CD8-positive, alpha-beta memory T cell (primary cell): Measurements from ENCODE around the gene SLC30A5. TPM values are rescaled to one million over a fixed set of nuclear protein-coding genes. Genes with fewer than 3 reads are reported as not detected.
A peak's percentile ranks its signal among the peaks of the same experiment; 100 is the strongest.
"Not testable (repeated sequence)": the region's sequence is repeated elsewhere in the genome, so short reads cannot be mapped to it uniquely, and the experiment has no call there.

Experiments used
- CTCF ChIA-PET: fragments of 350-600 bp; sonication (Branson Sonifier 250); formaldehyde crosslinking; loops from one replicate; lab custom pipeline; 2021; ENCODE audit warnings: antibody characterized with exemption; lab: Charles Lee
- POLR2A ChIA-PET: fragments of 350-600 bp; sonication (Branson Sonifier 250); formaldehyde crosslinking; loops from one replicate; lab custom pipeline; 2021; ENCODE audit warnings: antibody characterized with exemption; lab: Charles Lee
- DNase-seq, 5 donors: peaks; one replicate each; pipeline versions ENCODE4 v3.0.0 to v3.0.0-alpha.2; 2020 to 2022; ENCODE audit warnings: mixed read lengths in 1 of 5
- H3K27ac ChIP-seq: one replicate; pipeline ENCODE4 v1.7.0; 2013; ENCODE audit warnings: low read depth, mild to moderate bottlenecking, low read length, moderate library complexity
- H3K27me3 ChIP-seq: 2 replicates; pipeline ENCODE4 v1.7.0; 2013; ENCODE audit warnings: low read length, mild to moderate bottlenecking; ENCODE audit not compliant: insufficient read depth, poor library complexity, severe bottlenecking
- H3K36me3 ChIP-seq: 2 replicates; pipeline ENCODE4 v1.7.0; 2013; ENCODE audit warnings: mild to moderate bottlenecking, low read length, moderate library complexity; ENCODE audit not compliant: insufficient read depth
- H3K4me1 ChIP-seq: 2 replicates; pipeline ENCODE4 v1.7.0; 2013; ENCODE audit warnings: mild to moderate bottlenecking, low read length, moderate library complexity; ENCODE audit not compliant: insufficient read depth
- H3K4me3 ChIP-seq: 2 replicates; pipeline ENCODE4 v1.7.0; 2013; ENCODE audit warnings: mild to moderate bottlenecking, low read length
- H3K9me3 ChIP-seq: 2 replicates; pipeline ENCODE4 v1.7.0; 2013; ENCODE audit warnings: mild to moderate bottlenecking, low read length
- H3K27ac Mint-ChIP-seq, 8 donors: one replicate each; pipeline ENCODE4 v1.8.0; 2020 to 2021; ENCODE audit warnings: mixed read lengths in 8 of 8, mild to moderate bottlenecking in 6 of 8, inconsistent platforms in 3 of 8, moderate library complexity in 3 of 8
- H3K27me3 Mint-ChIP-seq, 2 donors: one replicate each; pipeline ENCODE4 v1.8.0; 2020 to 2021; ENCODE audit warnings: mixed read lengths in 2 of 2, mild to moderate bottlenecking in 1 of 2, moderate library complexity in 1 of 2
- H3K36me3 Mint-ChIP-seq, 3 donors: one replicate each; pipeline ENCODE4 v1.8.0; 2020 to 2021; ENCODE audit warnings: mixed read lengths in 3 of 3, inconsistent platforms in 1 of 3, mild to moderate bottlenecking in 1 of 3
- H3K4me1 Mint-ChIP-seq, 3 donors: one replicate each; pipeline ENCODE4 v1.8.0; 2020 to 2021; ENCODE audit warnings: mixed read lengths in 3 of 3, inconsistent platforms in 1 of 3, mild to moderate bottlenecking in 1 of 3
- H3K4me3 Mint-ChIP-seq, 7 donors: one replicate each; pipeline ENCODE4 v1.8.0; 2020 to 2021; ENCODE audit warnings: mixed read lengths in 7 of 7, mild to moderate bottlenecking in 6 of 7, moderate library complexity in 4 of 7, inconsistent platforms in 2 of 7
- H3K9me3 Mint-ChIP-seq, 5 donors: one replicate each; pipeline ENCODE4 v1.8.0; 2020 to 2022; ENCODE audit warnings: mixed read lengths in 5 of 5, mild to moderate bottlenecking in 3 of 5, moderate library complexity in 2 of 5, inconsistent platforms in 1 of 5
- polyA plus RNA-seq: library from polyadenylated mRNA; unstranded; fragments of 300-500 nt; fragmentation: Illumina TruSeq; gene quantifications from one replicate; pipeline ENCODE4 v1.2.3, GENCODE V29; 2021
- total RNA-seq, 2 experiments: library from RNA; stranded (reverse); gene quantifications; one replicate each; pipeline ENCODE4 v1.2.3, GENCODE V29; 2021

SLC30A5 gene
- total and polyA plus RNA-seq, 3 experiments from 2014 or later, result 32.4 to 68.0 (median 67.0) TPM

DNA sequence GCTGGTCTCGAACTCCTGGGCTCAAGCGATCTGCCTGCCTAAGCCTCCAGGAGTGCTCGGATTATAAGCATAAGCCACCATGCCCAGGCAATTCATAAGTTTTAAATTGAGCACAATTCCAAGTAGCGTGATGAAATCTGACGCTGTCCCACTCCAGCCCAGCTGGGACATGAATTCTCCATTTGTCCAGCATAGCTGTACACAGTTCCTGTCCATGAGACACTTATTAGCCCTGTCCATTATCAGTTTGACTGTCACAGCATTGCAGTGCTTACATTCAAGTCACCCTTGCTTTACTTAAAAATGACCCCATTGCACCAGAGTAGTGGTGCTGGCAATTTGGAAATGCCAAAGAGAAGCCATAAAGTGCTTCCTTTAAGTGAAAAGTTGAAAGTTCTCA is 7.6 kb upstream of the SLC30A5 start:
- POLR2A ChIA-PET, result no interaction called here
- DNase-seq, result no peak
- Histone ChIP-seq H3K27me3 (no peaks in the 10 kb centered on the region), H3K36me3 (no peaks in the 10 kb centered on the region), H3K4me3 (no peak overlapping the region), H3K27ac (no peak overlapping the region), H3K9me3 (no peaks in the 10 kb centered on the region), H3K4me1 (no peaks in the 10 kb centered on the region)
- Mint-ChIP-seq H3K4me3 (no peak overlapping the region), H3K27ac (no peak overlapping the region), H3K4me1 (peaks cover 0 to 2% (median 0%) of the 10 kb centered on the region in 3 donors), H3K27me3 (no peaks in the 10 kb centered on the region), H3K36me3 (no peaks in the 10 kb centered on the region), H3K9me3 (no peaks in the 10 kb centered on the region)
- CTCF ChIA-PET, result no interaction called here

GRCh38 chr5:69088006-69088405 is 5.8 kb upstream of the SLC30A5 start:
- H3K4me3 ChIP-seq, CTCF ChIA-PET, H3K27me3 ChIP-seq, DNase-seq, H3K4me1 Mint-ChIP-seq, H3K4me3 Mint-ChIP-seq, H3K9me3 ChIP-seq, H3K36me3 ChIP-seq, H3K27ac ChIP-seq, H3K36me3 Mint-ChIP-seq, H3K27me3 Mint-ChIP-seq, H3K4me1 ChIP-seq, H3K9me3 Mint-ChIP-seq, POLR2A ChIA-PET: not testable (repeated sequence)
- H3K27ac Mint-ChIP-seq, result peak overlapping the region in 1 of 8 donors; percentile 24

DNA sequence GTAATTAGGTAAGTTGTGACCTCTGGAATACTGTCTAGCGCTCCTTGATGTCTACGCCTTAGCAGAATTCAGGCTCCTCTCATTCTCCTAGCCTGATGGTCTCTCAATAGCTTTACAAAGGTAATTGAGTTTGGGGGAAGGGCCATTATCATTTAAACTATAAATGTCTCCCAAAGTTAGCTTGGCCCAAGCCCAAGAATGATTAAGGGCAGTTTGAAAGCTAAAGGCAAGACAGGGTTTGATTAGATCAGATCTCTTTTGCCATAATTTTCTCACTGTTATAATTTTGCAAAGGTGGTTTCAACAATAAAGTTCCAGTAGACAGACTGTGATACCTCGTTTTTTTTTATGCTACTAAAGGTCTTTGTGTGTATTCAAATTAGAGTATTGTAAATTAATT is 3.7 kb upstream of the SLC30A5 start:
- H3K9me3 Mint-ChIP-seq, result no peaks in the 10 kb centered on the region
- no peaks in the 10 kb centered on the region for H3K27me3 Mint-ChIP-seq
- H3K4me3 Mint-ChIP-seq, result no peak overlapping the region
- ChIA-PET POLR2A (no interaction called here), CTCF (interaction anchor here (1.5 to 1.9 kb wide), 2 partner anchors 245 to 247 kb away, joined by 3 to 4 read pairs; no protein-coding TSS in a partner anchor)
- Histone ChIP-seq H3K27me3 (no peaks in the 10 kb centered on the region), H3K9me3 (no peaks in the 10 kb centered on the region), H3K4me3 (no peak overlapping the region), H3K36me3 (no peaks in the 10 kb centered on the region), H3K4me1 (peaks cover 6% of the 10 kb centered on the region), H3K27ac (no peak overlapping the region)
- H3K4me1 Mint-ChIP-seq, result peaks cover 7 to 13% (median 9%) of the 10 kb centered on the region in 3 donors
- peak overlapping the region in 1 of 8 donors; percentile 68 for H3K27ac Mint-ChIP-seq
- no peak for DNase-seq
- peaks cover 0 to 9% (median 0%) of the 10 kb centered on the region in 3 donors for H3K36me3 Mint-ChIP-seq

- Histone ChIP-seq H3K9me3 (no peaks in the 10 kb centered on the region), H3K27ac (no peak overlapping the region), H3K27me3 (no peaks in the 10 kb centered on the region), H3K36me3 (no peaks in the 10 kb centered on the region), H3K4me1 (peaks cover 22% of the 10 kb centered on the region), H3K4me3 (no peak overlapping the region)
- Mint-ChIP-seq H3K27me3 (no peaks in the 10 kb centered on the region), H3K9me3 (no peaks in the 10 kb centered on the region), H3K4me3 (no peak overlapping the region), H3K27ac (no peak overlapping the region), H3K36me3 (peaks cover 0 to 20% (median 2%) of the 10 kb centered on the region in 3 donors), H3K4me1 (peaks cover 20 to 28% (median 23%) of the 10 kb centered on the region in 3 donors)
- ChIA-PET POLR2A (no interaction called here), CTCF (no interaction called here)
- DNase-seq, result no peak
These were observed 2.0 kb upstream of the SLC30A5 start for GRCh38 chr5:69091771-69092170.

- no peaks in the 10 kb centered on the region for H3K27me3 Mint-ChIP-seq
- peaks cover 0 to 25% (median 5%) of the 10 kb centered on the region in 3 donors for H3K36me3 Mint-ChIP-seq
- Histone ChIP-seq H3K27ac (no peak overlapping the region), H3K4me1 (peaks cover 23% of the 10 kb centered on the region), H3K27me3 (no peaks in the 10 kb centered on the region), H3K36me3 (no peaks in the 10 kb centered on the region), H3K9me3 (no peaks in the 10 kb centered on the region), H3K4me3 (no peak overlapping the region)
- POLR2A ChIA-PET, result interaction anchor here (0.7 to 1.6 kb wide), 3 partner anchors 97 to 240 kb away, joined by 3 to 9 read pairs (median 3); partner anchors contain the start of genes CCDC125, CDK7 and CENPH
- peak overlapping the region in 1 of 7 donors; percentile 87 for H3K4me3 Mint-ChIP-seq
- H3K27ac Mint-ChIP-seq, result peak overlapping the region in 2 of 8 donors; percentile 11 to 95
- CTCF ChIA-PET, result interaction anchor here (0.6 to 1.8 kb wide), 26 partner anchors 8 to 316 kb away, joined by 3 to 13 read pairs (median 4); partner anchors contain the start of genes AK6, CCDC125, CDK7 and CENPH
- DNase-seq, result no peak
- H3K9me3 Mint-ChIP-seq, result no peaks in the 10 kb centered on the region
- H3K4me1 Mint-ChIP-seq, result peaks cover 27 to 39% (median 34%) of the 10 kb centered on the region in 3 donors
These were observed 845 bp upstream of the SLC30A5 start for GRCh38 chr5:69092969-69093368.

GRCh38 chr5:69099302-69099701 is 5.5 kb downstream of the SLC30A5 start:
- H3K9me3 ChIP-seq, result no peaks in the 10 kb centered on the region
- no peaks in the 10 kb centered on the region for H3K27me3 ChIP-seq
- H3K27me3 Mint-ChIP-seq, result no peaks in the 10 kb centered on the region
- no peak overlapping the region for H3K27ac ChIP-seq
- H3K4me3 ChIP-seq, result no peak overlapping the region
- CTCF ChIA-PET, result no interaction called here
- no peak for DNase-seq
- peaks cover 35 to 63% (median 59%) of the 10 kb centered on the region in 3 donors for H3K4me1 Mint-ChIP-seq
- H3K36me3 ChIP-seq, result peaks cover 7% of the 10 kb centered on the region
- H3K9me3 Mint-ChIP-seq, result no peaks in the 10 kb centered on the region
- H3K4me1 ChIP-seq, result peaks cover 23% of the 10 kb centered on the region
- peaks cover 0 to 57% (median 11%) of the 10 kb centered on the region in 3 donors for H3K36me3 Mint-ChIP-seq
- H3K27ac Mint-ChIP-seq, result peak overlapping the region in 6 of 8 donors; percentile 12 to 75 (median 49)
- H3K4me3 Mint-ChIP-seq, result peak overlapping the region in 2 of 7 donors; percentile 56 to 61
- POLR2A ChIA-PET, result no interaction called here

- peaks cover 10 to 28% (median 25%) of the 10 kb centered on the region in 3 donors for H3K4me1 Mint-ChIP-seq
- ChIA-PET POLR2A (no interaction called here), CTCF (interaction anchor here (2.0 kb wide), 1 partner anchor 10 kb away, joined by 11 read pairs; the partner anchor contains the start of gene SLC30A5)
- no peak overlapping the region for H3K27ac Mint-ChIP-seq
- no peak overlapping the region for H3K4me3 ChIP-seq
- H3K27me3 Mint-ChIP-seq, result no peaks in the 10 kb centered on the region
- no peak overlapping the region for H3K27ac ChIP-seq
- no peak for DNase-seq
- no peaks in the 10 kb centered on the region for H3K4me1 ChIP-seq
- H3K9me3 ChIP-seq, result no peaks in the 10 kb centered on the region
- H3K9me3 Mint-ChIP-seq, result no peaks in the 10 kb centered on the region
- H3K36me3 Mint-ChIP-seq, result peaks cover 3 to 68% (median 6%) of the 10 kb centered on the region in 3 donors
- H3K27me3 ChIP-seq, result no peaks in the 10 kb centered on the region
- peaks cover 37% of the 10 kb centered on the region for H3K36me3 ChIP-seq
- no peak overlapping the region for H3K4me3 Mint-ChIP-seq
These were observed 9.7 kb downstream of the SLC30A5 start for GRCh38 chr5:69103521-69103920.

DNA sequence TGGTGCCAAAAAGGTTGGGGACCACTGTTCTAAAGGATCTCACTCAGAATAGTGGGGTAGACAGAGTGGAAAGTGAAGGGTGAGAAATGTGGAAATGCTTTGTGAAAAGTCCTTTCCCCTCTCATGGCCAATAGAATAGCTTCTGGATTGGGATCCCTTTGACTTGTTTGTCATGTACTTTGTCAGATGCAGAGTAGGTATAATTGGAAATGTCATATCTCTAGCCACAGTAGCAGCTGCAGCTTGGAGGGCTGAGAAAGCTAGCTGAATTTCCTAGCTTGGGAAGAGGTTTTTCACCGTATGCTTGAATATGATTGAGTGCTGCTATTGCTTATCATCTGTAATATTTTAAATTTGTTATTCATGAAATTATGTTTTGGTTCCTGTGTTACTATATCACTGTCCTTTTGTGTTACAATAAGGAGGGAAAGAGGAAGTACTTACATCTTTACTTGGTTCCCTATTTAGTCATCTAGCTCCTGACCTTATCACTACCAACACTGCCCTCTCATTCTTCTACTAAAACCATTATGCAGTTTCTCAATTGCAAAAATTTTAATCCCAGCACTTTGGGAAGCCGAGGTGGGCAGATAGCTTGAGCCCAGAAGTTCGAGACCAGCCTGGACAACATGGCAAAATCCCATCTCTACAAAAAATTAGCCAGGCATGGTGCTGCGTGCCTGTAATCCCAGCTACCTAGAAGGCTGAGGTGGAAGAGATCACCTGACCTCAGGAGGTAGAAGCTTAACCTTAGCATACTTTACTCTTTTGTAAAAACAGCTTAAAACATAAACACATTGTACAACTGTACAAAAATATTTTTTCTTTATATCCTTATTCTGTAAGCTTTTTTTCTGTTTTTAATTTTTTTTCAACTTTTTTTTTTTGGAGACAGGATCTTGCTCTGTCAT is 12.4 kb downstream of the SLC30A5 start:
- Histone ChIP-seq H3K36me3 (peaks cover 49% of the 10 kb centered on the region), H3K4me1 (no peaks in the 10 kb centered on the region)
- H3K27ac Mint-ChIP-seq, result peak overlapping the region in 3 of 8 donors; percentile 34 to 63 (median 57)

More for the DNA sequence above, 12.4 kb downstream of the SLC30A5 start:
- Histone ChIP-seq H3K4me3 (no peak overlapping the region), H3K27me3 (no peaks in the 10 kb centered on the region), H3K9me3 (no peaks in the 10 kb centered on the region), H3K27ac (no peak overlapping the region)
- Mint-ChIP-seq H3K36me3 (peaks cover 3 to 81% (median 6%) of the 10 kb centered on the region in 3 donors), H3K27me3 (no peaks in the 10 kb centered on the region), H3K4me3 (no peak overlapping the region), H3K9me3 (no peaks in the 10 kb centered on the region), H3K4me1 (peaks cover 0 to 7% (median 5%) of the 10 kb centered on the region in 3 donors)
- ChIA-PET CTCF (interaction anchor here (1.7 kb wide), 1 partner anchor 13 kb away, joined by 5 read pairs; the partner anchor contains the start of gene SLC30A5), POLR2A (interaction anchor here (0.6 to 0.7 kb wide), 2 partner anchors 84 to 1572 kb away, joined by 3 read pairs; no protein-coding TSS in a partner anchor)
- DNase-seq, result no peak
